Neuronal stem cell (in vitro differentiated cells): Measurements from ENCODE around the gene PEAK3.

Experiments used
- DNase-seq: peaks from one replicate; pipeline ENCODE4 v3.0.0-alpha.2; 2013; ENCODE audit warnings: low spot score
- H2AFZ ChIP-seq: one replicate; pipeline ENCODE4 v1.6.1; 2013; ENCODE audit warnings: mild to moderate bottlenecking, low read length, inconsistent platforms
- H2AK5ac ChIP-seq: 2 replicates; pipeline ENCODE4 v1.6.1; 2013; ENCODE audit warnings: low read depth, mild to moderate bottlenecking, inconsistent platforms, low read length, moderate library complexity, mixed read lengths
- H2BK120ac ChIP-seq: 2 replicates; pipeline ENCODE4 v1.6.1; 2013; ENCODE audit warnings: low read depth, mild to moderate bottlenecking, inconsistent platforms, low read length, moderate library complexity, mixed read lengths
- H2BK12ac ChIP-seq: one replicate; pipeline ENCODE4 v1.6.1; 2013; ENCODE audit warnings: low read length, inconsistent platforms
- H2BK15ac ChIP-seq: 2 replicates; pipeline ENCODE4 v1.6.1; 2013; ENCODE audit warnings: mild to moderate bottlenecking, low read length, inconsistent platforms, mixed read lengths
- H2BK5ac ChIP-seq: one replicate; pipeline ENCODE4 v1.6.1; 2013; ENCODE audit warnings: inconsistent platforms, mild to moderate bottlenecking, low read length, moderate library complexity
- H3K14ac ChIP-seq: one replicate; pipeline ENCODE4 v1.6.1; 2013; ENCODE audit warnings: low read length, inconsistent platforms
- H3K18ac ChIP-seq: 2 replicates; pipeline ENCODE4 v1.6.1; 2013; ENCODE audit warnings: low read length, inconsistent platforms
- H3K23ac ChIP-seq: 2 replicates; pipeline ENCODE4 v1.6.1; 2013; ENCODE audit warnings: low read depth, mild to moderate bottlenecking, mixed read lengths, low read length, inconsistent platforms; ENCODE audit not compliant: poor library complexity
- H3K27ac ChIP-seq: replicated peaks from 3 replicates; pipeline ENCODE4 v1.5.1; 2013; ENCODE audit warnings: low read length, inconsistent platforms
- H3K27me3 ChIP-seq, 3 experiments: 2 replicates each; pipeline ENCODE4 v1.6.1; 2013; ENCODE audit warnings: low read length in 3 of 3, mild to moderate bottlenecking in 2 of 3, inconsistent platforms in 1 of 3, low read depth in 1 of 3, mixed read lengths in 1 of 3, moderate library complexity in 1 of 3; ENCODE audit not compliant: control insufficient read depth in 3 of 3, insufficient read depth in 3 of 3
- H3K36me3 ChIP-seq, 2 donors: replicated peaks in 1 of 2; 2 replicates each; pipeline ENCODE4 v1.6.1; 2013; ENCODE audit warnings: low read length in 2 of 2; ENCODE audit not compliant: control insufficient read depth in 2 of 2, insufficient read depth in 2 of 2
- H3K4ac ChIP-seq: 2 replicates; pipeline ENCODE4 v1.6.1; 2013; ENCODE audit warnings: inconsistent platforms, mild to moderate bottlenecking, low read length, moderate library complexity
- H3K4me1 ChIP-seq, 2 donors: 1 replicate in 1 of 2; 2 replicates in 1 of 2; pipeline ENCODE4 v1.6.1; 2013; ENCODE audit warnings: low read length in 2 of 2, low read depth in 1 of 2; ENCODE audit not compliant: control insufficient read depth in 2 of 2, insufficient read depth in 1 of 2
- H3K4me2 ChIP-seq: one replicate; pipeline ENCODE4 v1.6.1; 2013; ENCODE audit warnings: mild to moderate bottlenecking, low read length, inconsistent platforms; ENCODE audit not compliant: insufficient read depth, poor library complexity, severe bottlenecking
- H3K4me3 ChIP-seq, 2 donors: 2 replicates each; pipeline ENCODE4 v1.5.1; 2013; ENCODE audit warnings: low read length in 2 of 2, mild to moderate bottlenecking in 2 of 2, inconsistent platforms in 1 of 2, moderate library complexity in 1 of 2
- H3K79me1 ChIP-seq: one replicate; pipeline ENCODE4 v1.6.1; 2013; ENCODE audit warnings: low read depth, mild to moderate bottlenecking, inconsistent platforms, low read length, moderate library complexity
- H3K9ac ChIP-seq: one replicate; pipeline ENCODE4 v1.6.1; 2013; ENCODE audit warnings: mild to moderate bottlenecking, low read depth, low read length, inconsistent platforms; ENCODE audit not compliant: poor library complexity
- H3K9me3 ChIP-seq, 2 donors: replicated peaks in 1 of 2; 2 replicates each; pipeline versions ENCODE3 to v1.6.1; 2013; ENCODE audit warnings: low read length in 2 of 2, mild to moderate bottlenecking in 2 of 2, inconsistent platforms in 1 of 2, low read depth in 1 of 2, mixed read lengths in 1 of 2, moderate library complexity in 1 of 2; ENCODE audit not compliant: control insufficient read depth in 2 of 2, insufficient read depth in 1 of 2
- H4K8ac ChIP-seq: one replicate; pipeline ENCODE4 v1.6.1; 2013; ENCODE audit warnings: low read depth, mild to moderate bottlenecking, inconsistent platforms, low read length, moderate library complexity
- H4K91ac ChIP-seq: one replicate; pipeline ENCODE4 v1.6.1; 2013; ENCODE audit warnings: low read length, low read depth, mild to moderate bottlenecking, inconsistent platforms; ENCODE audit not compliant: poor library complexity
- WGBS, 2 donors: extraction: QIAGEN DNeasy Blood & Tissue Kit; methylation state at CpG; one replicate each; pipeline ENCODE4 v1.1.7; 2013; ENCODE audit warnings: missing lambda C conversion rate in 2 of 2, mixed read lengths in 1 of 2; ENCODE audit not compliant: insufficient read length in 2 of 2, insufficient replicate concordance in 1 of 2; ENCODE audit errors: extremely low coverage in 2 of 2; 5-methylcytosine and 5-hydroxymethylcytosine counted together

PEAK3 gene

DNA sequence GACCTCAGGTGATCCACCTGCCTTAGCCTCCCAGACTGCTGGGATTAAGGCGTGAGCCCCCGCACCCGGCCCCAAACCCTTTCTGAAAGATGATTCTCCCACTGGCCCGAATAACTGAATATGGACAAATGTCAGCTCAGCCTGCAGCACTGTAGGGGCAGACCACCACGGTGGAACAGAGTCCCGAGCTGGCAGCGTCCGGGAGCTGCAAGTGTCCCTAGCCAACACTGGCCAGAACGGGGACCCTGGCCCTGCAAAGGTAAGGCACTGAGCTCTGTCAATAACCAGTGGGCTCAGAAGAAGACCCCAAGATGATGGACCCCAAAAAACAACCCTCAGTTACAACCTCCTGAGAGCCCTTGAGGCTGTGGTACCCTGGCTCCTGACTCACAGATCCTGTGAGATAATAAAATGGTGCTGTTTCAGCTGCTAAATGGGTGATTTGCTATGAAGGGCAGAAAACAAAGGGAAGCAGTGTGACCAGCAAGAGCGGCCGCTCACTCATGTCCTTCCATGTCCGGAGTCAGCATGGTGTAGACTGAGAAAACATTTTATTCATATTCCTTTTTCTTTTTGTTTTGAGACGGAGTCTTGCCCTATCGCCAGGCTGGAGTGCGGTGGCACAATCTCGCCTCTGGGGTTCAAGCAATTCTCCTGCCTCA lies 44.9 kb upstream of the PEAK3 start:
- Histone ChIP-seq H4K8ac (no peak overlapping the region), H3K9me3 (no peaks in the 10 kb centered on the region), H3K4me2 (no peak overlapping the region), H3K14ac (no peak overlapping the region), H2BK12ac (no peak overlapping the region), H3K18ac (no peak overlapping the region), H3K4me1 (peaks cover 16 to 17% of the 10 kb centered on the region in 2 donors), H3K27me3 (no peaks in the 10 kb centered on the region), H2BK120ac (no peak overlapping the region), H3K4ac (no peak overlapping the region), H4K91ac (no peak overlapping the region), H3K4me3 (peak overlapping the region; percentile 12 to 56), H3K79me1 (peaks cover 20% of the 10 kb centered on the region), H3K36me3 (peaks cover 13 to 46% of the 10 kb centered on the region in 2 donors), H3K27ac (no peak overlapping the region), H2AK5ac (no peak overlapping the region), H2AFZ (no peak overlapping the region), H3K23ac (no peak overlapping the region), H2BK5ac (no peak overlapping the region), H2BK15ac (no peak overlapping the region), H3K9ac (no peak overlapping the region)
- no peak for DNase-seq
- no CpG with 5 or more reads among the region's 16 CpGs for WGBS, 2 donors

DNA sequence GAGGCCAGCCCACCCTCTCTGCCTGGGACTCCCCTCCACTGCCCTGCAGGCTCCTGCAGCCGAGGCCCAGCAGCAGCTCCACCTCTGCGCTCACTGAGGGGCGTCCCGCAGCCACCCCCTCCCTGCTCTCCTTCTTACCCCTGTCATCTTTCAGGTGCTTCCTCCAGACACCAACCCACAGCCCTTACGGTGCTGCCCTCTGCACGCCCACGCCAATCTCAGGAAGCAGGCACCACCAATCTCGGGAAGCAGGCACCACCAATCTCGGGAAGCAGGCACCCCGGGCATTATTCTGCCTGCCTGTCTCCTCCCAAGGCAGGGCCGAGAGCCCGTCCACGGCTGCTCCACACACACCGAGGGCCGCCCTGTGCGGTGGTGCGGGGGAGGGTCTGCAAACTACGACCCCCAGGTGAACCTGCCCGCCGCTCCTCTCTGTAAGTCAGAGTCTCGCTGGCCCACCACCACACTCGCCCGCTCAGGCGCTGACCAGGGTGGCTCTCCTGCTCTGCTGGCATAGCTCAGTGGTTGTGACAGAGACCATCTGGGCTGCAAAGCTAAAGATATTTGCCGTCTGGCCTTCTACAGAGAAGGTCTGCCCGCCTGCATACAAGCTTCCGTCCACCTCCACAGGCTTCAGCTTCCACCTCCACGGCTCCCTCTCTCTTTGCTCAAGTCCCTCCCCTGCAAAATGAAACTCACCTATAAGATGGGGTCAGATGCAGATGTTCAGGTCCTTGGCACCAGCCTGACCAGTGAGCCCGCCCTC lies 43.5 kb upstream of the PEAK3 start:
- Histone ChIP-seq H3K27ac (no peak overlapping the region), H2BK12ac (no peak overlapping the region), H4K8ac (no peak overlapping the region), H3K4ac (no peak overlapping the region), H2BK120ac (no peak overlapping the region), H3K9me3 (no peaks in the 10 kb centered on the region), H3K27me3 (no peaks in the 10 kb centered on the region), H3K14ac (peak overlapping the region; percentile 21), H2AFZ (no peak overlapping the region), H3K36me3 (peaks cover 18 to 56% of the 10 kb centered on the region in 2 donors), H3K4me3 (no peak overlapping the region), H3K23ac (no peak overlapping the region), H3K9ac (no peak overlapping the region), H2AK5ac (no peak overlapping the region), H2BK5ac (no peak overlapping the region), H3K18ac (no peak overlapping the region), H4K91ac (no peak overlapping the region), H3K4me1 (peaks cover 7 to 10% of the 10 kb centered on the region in 2 donors), H2BK15ac (no peak overlapping the region), H3K4me2 (no peak overlapping the region), H3K79me1 (peaks cover 20% of the 10 kb centered on the region)
- DNase-seq, result no peak
- no CpG with 5 or more reads among the region's 29 CpGs for WGBS, 2 donors

DNA sequence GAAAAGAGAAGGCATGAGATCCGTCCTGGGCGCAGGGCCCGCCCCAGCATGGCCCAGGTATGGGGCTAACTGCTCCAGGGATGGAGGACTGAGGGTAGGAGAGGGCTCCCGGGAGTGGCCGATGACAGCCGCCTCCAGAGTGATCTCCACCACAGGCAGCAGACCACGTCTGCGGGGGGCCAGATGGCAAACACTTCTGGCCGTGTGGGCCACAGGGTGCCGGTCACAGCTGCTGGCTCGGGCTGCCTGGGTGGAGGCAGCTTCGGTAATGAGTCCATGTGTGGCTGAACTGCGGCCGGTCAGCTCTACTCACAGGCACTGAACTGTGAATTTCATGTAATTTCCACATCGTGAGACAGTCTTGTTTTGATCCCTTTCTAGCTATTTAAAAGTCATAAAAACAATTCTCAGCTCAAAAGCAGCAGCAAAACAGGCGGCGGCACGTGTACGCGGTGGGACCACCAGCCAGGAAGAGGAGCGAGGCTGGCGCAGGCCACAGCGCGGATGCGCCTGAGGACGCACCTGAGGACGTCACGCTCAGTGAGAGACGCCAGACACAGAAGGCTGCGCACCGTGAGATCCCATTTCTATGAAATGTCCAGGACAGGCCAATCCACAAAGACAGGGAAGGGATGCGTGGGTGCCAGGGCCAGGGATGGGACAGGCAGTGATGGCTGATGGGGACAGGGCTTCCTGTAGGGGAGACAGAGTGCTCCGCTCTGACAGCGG lies 42.4 kb upstream of the PEAK3 start:
- no peak overlapping the region for H4K8ac ChIP-seq
- H3K9me3 ChIP-seq, result no peaks in the 10 kb centered on the region
- no peak overlapping the region for H3K4me2 ChIP-seq
- H3K18ac ChIP-seq, result no peak overlapping the region
- no peak overlapping the region for H3K4me3 ChIP-seq
- no peak overlapping the region for H3K27ac ChIP-seq
- no peak overlapping the region for H2BK5ac ChIP-seq
- peak overlapping the region; percentile 55 for H3K23ac ChIP-seq
- H3K4me1 ChIP-seq, result peaks cover 4 to 5% of the 10 kb centered on the region in 2 donors
- no peak overlapping the region for H2BK15ac ChIP-seq
- no peak overlapping the region for H2AK5ac ChIP-seq
- H3K36me3 ChIP-seq, result peaks cover 18 to 56% of the 10 kb centered on the region in 2 donors
- H3K9ac ChIP-seq, result peak overlapping the region; percentile 70
- no peak for DNase-seq
- no CpG with 5 or more reads among the region's 34 CpGs for WGBS, 2 donors
- peak overlapping the region; percentile 90 for H2BK12ac ChIP-seq
- no peak overlapping the region for H3K4ac ChIP-seq
- no peak overlapping the region for H2BK120ac ChIP-seq
- H2AFZ ChIP-seq, result no peak overlapping the region
- peaks cover 20% of the 10 kb centered on the region for H3K79me1 ChIP-seq
- H3K27me3 ChIP-seq, result no peaks in the 10 kb centered on the region
- H3K14ac ChIP-seq, result no peak overlapping the region
- no peak overlapping the region for H4K91ac ChIP-seq

DNA sequence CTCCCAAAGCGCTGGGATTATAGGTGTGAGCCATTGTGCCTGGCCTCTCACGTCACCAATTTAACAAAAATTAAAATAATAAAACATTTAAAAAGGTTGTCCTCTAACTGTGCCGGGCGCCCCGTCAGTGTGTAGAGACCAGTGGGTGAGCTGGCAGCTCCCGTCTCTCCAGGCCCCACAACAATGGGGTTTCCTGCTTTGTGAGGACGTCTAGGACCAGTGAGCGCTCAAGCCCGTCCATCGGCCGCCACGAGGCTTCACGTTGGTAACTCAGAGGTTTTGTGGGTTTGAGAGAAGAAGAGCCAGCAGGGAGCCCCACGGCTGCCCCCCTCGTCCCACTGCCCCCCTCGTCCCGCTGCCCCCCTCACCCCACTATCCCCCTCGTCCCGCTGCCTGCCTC lies 41.7 kb upstream of the PEAK3 start:
- H3K4me3 ChIP-seq, result no peak overlapping the region
- no peak overlapping the region for H2AFZ ChIP-seq
- no peak overlapping the region for H3K14ac ChIP-seq
- H3K23ac ChIP-seq, result no peak overlapping the region
- H4K8ac ChIP-seq, result no peak overlapping the region
- no CpG with 5 or more reads among the region's 19 CpGs for WGBS, 2 donors
- no peaks in the 10 kb centered on the region for H3K9me3 ChIP-seq
- no peak overlapping the region for H2BK5ac ChIP-seq
- no peak overlapping the region for H4K91ac ChIP-seq
- no peak overlapping the region for H3K9ac ChIP-seq
- no peak overlapping the region for H2BK120ac ChIP-seq
- no peak for DNase-seq
- H2BK15ac ChIP-seq, result no peak overlapping the region
- no peak overlapping the region for H2AK5ac ChIP-seq
- peaks cover 18 to 56% of the 10 kb centered on the region in 2 donors for H3K36me3 ChIP-seq
- no peak overlapping the region for H3K27ac ChIP-seq
- H3K4me1 ChIP-seq, result peaks cover 3 to 4% of the 10 kb centered on the region in 2 donors
- no peak overlapping the region for H3K18ac ChIP-seq
- no peak overlapping the region for H3K4ac ChIP-seq
- no peaks in the 10 kb centered on the region for H3K27me3 ChIP-seq
- peaks cover 14% of the 10 kb centered on the region for H3K79me1 ChIP-seq
- H3K4me2 ChIP-seq, result no peak overlapping the region
- no peak overlapping the region for H2BK12ac ChIP-seq
